ENCODE data around the gene LMAN1L.
"Not testable (repeated sequence)": the region's sequence is repeated elsewhere in the genome, so short reads cannot be mapped to it uniquely, and the experiment has no call there.

LMAN1L gene

GRCh38 chr15:74784426-74785193 lies 28.0 kb upstream of the LMAN1L start:
- no peak overlapping the region for H3K9ac ChIP-seq

DNA sequence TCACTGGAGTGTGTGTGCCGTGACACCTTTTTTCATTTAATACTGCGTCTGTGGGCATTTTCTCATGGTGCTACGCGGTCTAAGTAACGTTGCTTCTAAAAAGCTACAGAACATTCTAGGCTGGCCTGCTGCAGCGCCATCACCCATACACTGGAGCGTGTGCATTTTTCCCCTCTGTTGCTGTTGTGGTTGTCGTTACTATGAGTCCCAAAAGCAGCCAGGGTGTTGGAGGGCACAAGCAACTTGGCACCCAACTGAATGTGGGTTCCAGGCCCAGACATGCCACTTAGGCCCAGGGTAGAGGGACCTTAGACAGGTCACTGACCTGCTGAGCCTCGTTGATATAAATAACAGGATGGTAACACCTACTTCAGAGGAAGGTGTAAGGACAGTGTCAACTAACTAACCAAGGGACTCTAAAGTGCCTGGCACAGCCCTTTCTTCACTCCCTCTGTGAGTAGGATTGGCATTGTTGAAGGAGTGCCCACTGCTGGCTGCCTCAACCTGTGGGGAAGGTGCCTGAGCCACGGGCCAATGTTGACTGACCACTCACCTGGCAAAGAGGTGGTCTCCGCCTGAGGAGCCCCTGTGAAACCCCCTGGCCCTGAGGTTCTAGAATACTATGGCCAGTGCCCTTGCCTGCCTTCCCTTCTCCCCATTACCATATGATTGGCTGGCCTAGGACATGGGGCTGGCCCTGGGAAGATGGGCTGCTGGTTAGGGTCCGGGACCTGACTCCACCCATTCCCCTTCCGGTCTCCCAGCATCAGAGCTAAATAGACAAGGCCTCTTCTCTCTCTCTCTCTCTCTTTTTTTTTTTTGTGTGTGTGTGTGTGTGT lies 27.2 kb upstream of the LMAN1L start:
- Histone ChIP-seq H3K9me3 (ENCODE audit: control insufficient read depth, low read length) (no peaks in the 10 kb centered on the region), H3K9ac (no peak overlapping the region), H3K79me2 (peaks cover 10% of the 10 kb centered on the region), H3K4me2 (ENCODE audit: low read length) (no peak overlapping the region), H3K4me3 (ENCODE audit: low read depth, low read length) (no peak overlapping the region), H3K4me1 (peaks cover 21% of the 10 kb centered on the region), H3K27ac (no peak overlapping the region), H3K27me3 (ENCODE audit: control insufficient read depth, insufficient read depth, low read length) (no peaks in the 10 kb centered on the region), H2AFZ (no peak overlapping the region), H3K36me3 (ENCODE audit: control insufficient read depth, insufficient read depth, low read length) (no peaks in the 10 kb centered on the region)
- TF ChIP-seq, protein P1, sequence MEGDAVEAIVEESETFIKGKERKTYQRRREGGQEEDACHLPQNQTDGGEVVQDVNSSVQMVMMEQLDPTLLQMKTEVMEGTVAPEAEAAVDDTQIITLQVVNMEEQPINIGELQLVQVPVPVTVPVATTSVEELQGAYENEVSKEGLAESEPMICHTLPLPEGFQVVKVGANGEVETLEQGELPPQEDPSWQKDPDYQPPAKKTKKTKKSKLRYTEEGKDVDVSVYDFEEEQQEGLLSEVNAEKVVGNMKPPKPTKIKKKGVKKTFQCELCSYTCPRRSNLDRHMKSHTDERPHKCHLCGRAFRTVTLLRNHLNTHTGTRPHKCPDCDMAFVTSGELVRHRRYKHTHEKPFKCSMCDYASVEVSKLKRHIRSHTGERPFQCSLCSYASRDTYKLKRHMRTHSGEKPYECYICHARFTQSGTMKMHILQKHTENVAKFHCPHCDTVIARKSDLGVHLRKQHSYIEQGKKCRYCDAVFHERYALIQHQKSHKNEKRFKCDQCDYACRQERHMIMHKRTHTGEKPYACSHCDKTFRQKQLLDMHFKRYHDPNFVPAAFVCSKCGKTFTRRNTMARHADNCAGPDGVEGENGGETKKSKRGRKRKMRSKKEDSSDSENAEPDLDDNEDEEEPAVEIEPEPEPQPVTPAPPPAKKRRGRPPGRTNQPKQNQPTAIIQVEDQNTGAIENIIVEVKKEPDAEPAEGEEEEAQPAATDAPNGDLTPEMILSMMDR (IDR thresholded peaks at IDR 0.05), result no peak

More at GRCh38 chr15:74784426-74785193, 28.0 kb upstream of the LMAN1L start:
- Histone ChIP-seq H3K36me3 (ENCODE audit: control insufficient read depth, insufficient read depth, low read length) (no peaks in the 10 kb centered on the region), H2AFZ (no peak overlapping the region), H3K4me1 (peaks cover 19% of the 10 kb centered on the region), H3K27me3 (ENCODE audit: control insufficient read depth, insufficient read depth, low read length) (no peaks in the 10 kb centered on the region), H3K27ac (no peak overlapping the region), H3K9me3 (ENCODE audit: control insufficient read depth, low read length) (no peaks in the 10 kb centered on the region), H3K79me2 (peaks cover 6% of the 10 kb centered on the region), H3K4me3 (ENCODE audit: low read depth, low read length) (no peak overlapping the region), H3K4me2 (ENCODE audit: low read length) (no peak overlapping the region)
- TF ChIP-seq, protein P1 (IDR thresholded peaks at IDR 0.05), result no peak

GRCh38 chr15:74786081-74786480 lies 26.6 kb upstream of the LMAN1L start:
- H2AFZ ChIP-seq; H3K9me3 ChIP-seq (ENCODE audit: control insufficient read depth, low read length); H3K4me3 ChIP-seq (ENCODE audit: low read depth, low read length); H3K9ac ChIP-seq; H3K27me3 ChIP-seq (ENCODE audit: control insufficient read depth, insufficient read depth, low read length); H3K36me3 ChIP-seq (ENCODE audit: control insufficient read depth, insufficient read depth, low read length); H3K4me2 ChIP-seq (ENCODE audit: low read length): not testable (repeated sequence)
- peak overlapping the region; percentile 9 for H3K27ac ChIP-seq
- peaks cover 10% of the 10 kb centered on the region for H3K79me2 ChIP-seq
- H3K4me1 ChIP-seq, result peaks cover 15% of the 10 kb centered on the region

DNA sequence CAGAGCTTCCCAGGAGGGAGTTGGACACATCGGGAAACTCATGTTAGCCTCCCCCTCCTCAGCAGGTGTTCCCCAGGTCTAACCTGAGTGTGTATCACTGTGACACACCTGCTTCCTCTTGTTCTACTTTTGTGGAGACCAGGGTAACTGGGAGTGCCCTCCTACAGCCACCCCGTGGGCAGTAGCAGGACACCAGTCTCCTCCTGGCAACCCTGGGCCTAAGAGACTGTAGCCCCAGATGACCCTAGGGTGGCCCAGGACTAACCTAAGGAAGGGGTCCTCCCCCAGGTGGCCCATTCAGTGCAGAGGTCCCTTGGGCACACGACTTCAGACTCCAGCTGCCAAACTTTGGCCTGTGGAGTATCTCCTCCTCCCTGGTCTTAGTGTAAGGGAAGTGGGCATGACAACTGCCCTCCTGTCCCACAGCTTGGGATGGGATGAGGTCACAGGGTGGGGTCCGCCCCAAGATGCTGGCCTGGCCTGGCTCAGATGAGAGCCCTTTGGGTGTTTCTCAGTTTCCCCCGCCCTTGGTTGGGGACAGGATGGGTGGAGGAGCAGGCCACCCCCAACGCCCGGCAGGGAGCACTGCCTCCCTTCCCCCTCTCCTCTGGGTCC lies 26.0 kb upstream of the LMAN1L start:
- no peak overlapping the region for H2AFZ ChIP-seq
- no peak overlapping the region for H3K9ac ChIP-seq
- no peak overlapping the region for H3K4me2 ChIP-seq (ENCODE audit: low read length)
- H3K4me3 ChIP-seq (ENCODE audit: low read depth, low read length), result no peak overlapping the region
- no peaks in the 10 kb centered on the region for H3K27me3 ChIP-seq (ENCODE audit: control insufficient read depth, insufficient read depth, low read length)
- H3K27ac ChIP-seq, result peak overlapping the region; percentile 9
- TF ChIP-seq, protein P1 (IDR thresholded peaks at IDR 0.05), result no peak
- peaks cover 5% of the 10 kb centered on the region for H3K79me2 ChIP-seq
- peaks cover 10% of the 10 kb centered on the region for H3K4me1 ChIP-seq
- H3K36me3 ChIP-seq (ENCODE audit: control insufficient read depth, insufficient read depth, low read length), result no peaks in the 10 kb centered on the region
- no peaks in the 10 kb centered on the region for H3K9me3 ChIP-seq (ENCODE audit: control insufficient read depth, low read length)
